GM21723 (cell line): ENCODE measurements around the gene BBOF1.
"Not testable (repeated sequence)": the region's sequence is repeated elsewhere in the genome, so short reads cannot be mapped to it uniquely, and the experiment has no call there.

Source experiments
- ATAC-seq: cut with Tn5 transposase; IDR thresholded peaks from one replicate; pipeline ENCODE4 v1.9.1; 2021; ENCODE audit warnings: mild to moderate bottlenecking, moderate library complexity; ENCODE audit not compliant: unreplicated experiment

The BBOF1 gene

GRCh38 chr14:74018586-74019407 lies at the start of gene BBOF1, which contains the start of gene ENTPD5:
Gene BBOF1 (plus strand): TSS chr14:74019349. CDS start chr14:74019479, 130 bp downstream.
Gene ENTPD5 (minus strand): TSS chr14:74019288. CDS start chr14:73988102, 31,186 bp downstream.
- ATAC-seq = peak; percentile 83

GRCh38 chr14:73973497-73973896 lies 45.7 kb upstream of the BBOF1 start:
- ATAC-seq = no peak

GRCh38 chr14:73976125-73976524 lies 43.0 kb upstream of the BBOF1 start:
- ATAC-seq = no peak

GRCh38 chr14:73977896-73978295 lies 41.3 kb upstream of the BBOF1 start:
- no peak for ATAC-seq

GRCh38 chr14:73988065-73988464 lies 31.1 kb upstream of the BBOF1 start:
- ATAC-seq = no peak

GRCh38 chr14:73988656-73989055 lies 30.5 kb upstream of the BBOF1 start:
- not testable (repeated sequence) for ATAC-seq

- no peak for ATAC-seq
Measured at GRCh38 chr14:73991092-73991491, 28.1 kb upstream of the BBOF1 start.

GRCh38 chr14:73994926-73995325 lies 24.2 kb upstream of the BBOF1 start:
- ATAC-seq = not testable (repeated sequence)

GRCh38 chr14:73995977-73996378 lies 23.2 kb upstream of the BBOF1 start:
- no peak for ATAC-seq

GRCh38 chr14:73996731-73997107 lies 22.4 kb upstream of the BBOF1 start:
- no peak for ATAC-seq

- ATAC-seq = no peak
Measured at GRCh38 chr14:73997108-73997943, 21.8 kb upstream of the BBOF1 start.

GRCh38 chr14:73997944-73998447 lies 21.2 kb upstream of the BBOF1 start:
- ATAC-seq = no peak

GRCh38 chr14:73998726-73999125 lies 20.4 kb upstream of the BBOF1 start:
- ATAC-seq = no peak

GRCh38 chr14:74005664-74006063 lies 13.5 kb upstream of the BBOF1 start:
- ATAC-seq = not testable (repeated sequence)

GRCh38 chr14:74008843-74009499 lies 10.2 kb upstream of the BBOF1 start:
- no peak for ATAC-seq

GRCh38 chr14:74014299-74014698 lies 4.8 kb upstream of the BBOF1 start:
- ATAC-seq = no peak

GRCh38 chr14:74015176-74015575 lies 4.0 kb upstream of the BBOF1 start:
- no peak for ATAC-seq

- ATAC-seq = no peak
Measured at GRCh38 chr14:74015963-74016362, 3.2 kb upstream of the BBOF1 start.

- peak; percentile 12 for ATAC-seq
Measured at GRCh38 chr14:74018174-74018585, 969 bp upstream of the BBOF1 start.

- no peak for ATAC-seq
Measured at GRCh38 chr14:74019408-74020137, 424 bp downstream of the BBOF1 start.
